K562 (cell line): ENCODE measurements around the gene LPIN3. TPM values are rescaled to one million over a fixed set of nuclear protein-coding genes. Genes with fewer than 3 reads are reported as not detected.
A peak's percentile ranks its signal among the peaks of the same experiment; 100 is the strongest.

ENCODE experiments used
- ATAC-seq: fragments of 200-7000 bp; cut with Tn5 transposase; 3 replicates; pipeline ENCODE4 v1.9.1; 2020; ENCODE audit warnings: moderate library complexity
- BruUV-seq: library from RNA; stranded (reverse); fragments of 400-500 nt; replicated peaks from 2 replicates; lab custom pipeline; 2021; lab: Mats Ljungman, UMichigan
- CTCF ChIA-PET: fragments of 300-600 bp; formaldehyde crosslinking; extraction: SDS; loops from one replicate; lab custom pipeline; 2021; ENCODE audit warnings: low intra/inter-chr PET ratio; lab: Yijun Ruan, JAX
- POLR2A ChIA-PET: fragments of 300-600, 350-650 bp; sonication (Branson Sonifier 250); formaldehyde crosslinking; extraction: SDS; loops from one replicate; lab custom pipeline; 2021; ENCODE audit warnings: antibody characterized with exemption, inconsistent platforms; lab: Yijun Ruan, JAX
- DNase-seq, 4 experiments: peaks; one replicate each; pipeline versions ENCODE4 v3.0.0 to v3.0.0-alpha.2; 2011 to 2018; ENCODE audit warnings: low spot score in 3 of 4, mixed read lengths in 3 of 4; ENCODE audit errors: extremely low read depth in 1 of 4
- FAIRE-seq: peaks from 2 replicates; lab custom pipeline; 2011; peaks lifted over from hg19 to GRCh38; lab: Jason Lieb, UNC
- H2AFZ ChIP-seq: 2 replicates; pipeline ENCODE4 v1.6.0; 2011; ENCODE audit warnings: low read depth, low read length, control low read depth, inconsistent platforms
- H3K27ac ChIP-seq: fragments of 200-600 bp; 3 replicates; pipeline ENCODE4 v1.8.0; 2011; ENCODE audit warnings: low read depth, mild to moderate bottlenecking, control low read depth, inconsistent platforms, low read length, moderate library complexity, mixed read lengths; ENCODE audit errors: extremely low read depth
- H3K27me3 ChIP-seq, 2 experiments: fragments of 300-600 bp in 1 of 2; 2 replicates in 1 of 2; 3 replicates in 1 of 2; pipeline versions ENCODE4 v1.6.0 to v1.8.0; 2011; ENCODE audit warnings: inconsistent platforms in 2 of 2, low read length in 2 of 2, mild to moderate bottlenecking in 1 of 2, mixed read lengths in 1 of 2, moderate library complexity in 1 of 2; ENCODE audit not compliant: control insufficient read depth in 2 of 2, insufficient read depth in 2 of 2
- H3K36me3 ChIP-seq: fragments of 300-600 bp; 3 replicates; pipeline ENCODE4 v1.8.0; 2011; ENCODE audit warnings: mild to moderate bottlenecking, low read length, inconsistent platforms; ENCODE audit not compliant: control insufficient read depth, insufficient read depth
- H3K4me1 ChIP-seq, 2 experiments: fragments of 200-600 bp in 1 of 2; replicated peaks in 1 of 2; 2 replicates in 1 of 2; 3 replicates in 1 of 2; pipeline versions ENCODE4 v1.5.1 to v1.8.0; 2011; ENCODE audit warnings: inconsistent platforms in 2 of 2, low read length in 2 of 2, mild to moderate bottlenecking in 1 of 2, mixed read lengths in 1 of 2, moderate library complexity in 1 of 2; ENCODE audit not compliant: control insufficient read depth in 2 of 2, insufficient read depth in 2 of 2
- H3K4me2 ChIP-seq: 2 replicates; pipeline ENCODE4 v1.6.1; 2011; ENCODE audit warnings: low read length, control low read depth, inconsistent platforms, mixed read lengths; ENCODE audit not compliant: insufficient read depth
- H3K4me3 ChIP-seq: fragments of 200-600 bp; sonication (generic), shearing (Covaris generic); 2 replicates; pipeline ENCODE4 v1.5.1; 2016; ENCODE audit warnings: control low read depth, inconsistent platforms
- H3K79me2 ChIP-seq: fragments of 200-600 bp; 3 replicates; pipeline ENCODE4 v1.8.0; 2011; ENCODE audit warnings: low read length, inconsistent platforms; ENCODE audit not compliant: control insufficient read depth, insufficient read depth
- H3K9ac ChIP-seq, 2 experiments: 2 replicates each; pipeline versions ENCODE4 v1.6.0 to v1.6.1; 2011; ENCODE audit warnings: low read depth in 2 of 2, low read length in 2 of 2, control low read depth in 1 of 2, inconsistent platforms in 1 of 2, mild to moderate bottlenecking in 1 of 2, mixed read lengths in 1 of 2; ENCODE audit not compliant: insufficient read depth in 1 of 2
- H3K9me1 ChIP-seq: one replicate; pipeline ENCODE4 v1.6.0; 2011; ENCODE audit warnings: inconsistent platforms, mild to moderate bottlenecking, low read length, moderate library complexity; ENCODE audit not compliant: control insufficient read depth, insufficient read depth
- H3K9me3 ChIP-seq: replicated peaks from 2 replicates; pipeline ENCODE4 v1.5.1; 2011; ENCODE audit warnings: low read depth, low read length, inconsistent platforms; ENCODE audit not compliant: control insufficient read depth, insufficient read depth
- H4K20me1 ChIP-seq: replicated peaks from 2 replicates; pipeline ENCODE4 v1.6.1; 2011; ENCODE audit warnings: low read length, inconsistent platforms, mixed read lengths; ENCODE audit not compliant: control insufficient read depth, insufficient read depth
- NBN ChIP-seq: fragments of 450-650 bp; IDR thresholded peaks from 2 replicates; pipeline ENCODE4 v1.6.1; 2016; ENCODE audit warnings: low read depth, mild to moderate bottlenecking
- NFIC ChIP-seq: fragments of 450-650 bp; IDR thresholded peaks from 2 replicates; pipeline ENCODE4 v1.6.1; 2017; ENCODE audit warnings: mild to moderate bottlenecking, inconsistent platforms
- NFRKB ChIP-seq: fragments of 450-650 bp; IDR thresholded peaks from 2 replicates; pipeline ENCODE4 v1.6.1; 2016; ENCODE audit warnings: low read depth
- SETDB1 ChIP-seq: IDR thresholded peaks from one replicate; pipeline ENCODE4 v1.6.1; 2012; ENCODE audit warnings: low read length, control low read depth, inconsistent platforms
- SP2 ChIP-seq: IDR thresholded peaks from 2 replicates; pipeline ENCODE4 v1.6.1; 2011; ENCODE audit warnings: mild to moderate bottlenecking, low read depth, low read length, moderate library complexity; ENCODE audit not compliant: poor library complexity, severe bottlenecking; ENCODE audit errors: extremely low read depth
- ZBED1 ChIP-seq: IDR thresholded peaks from 2 replicates; pipeline ENCODE4 v1.6.1; 2014
- ZFX ChIP-seq: sonication (generic); formaldehyde crosslinking; IDR thresholded peaks from 2 replicates; pipeline ENCODE4 v1.8.0; 2022; ENCODE audit warnings: mild to moderate bottlenecking, missing genetic modification reagents, moderate library complexity
- ZNF174 ChIP-seq: fragments of 250-450 bp; sonication (Bioruptor Pico); IDR thresholded peaks from 2 replicates; pipeline ENCODE4 v1.4.0; 2020; ENCODE audit warnings: mild to moderate bottlenecking
- WGBS: fragments of 100-300 bp; shearing (Covaris generic); methylation state at CpG from one replicate; pipeline ENCODE4 v1.1.6; 2016; ENCODE audit warnings: low coverage, mixed read lengths; ENCODE audit not compliant: insufficient coverage; ENCODE audit errors: missing lambda C conversion rate; 5-methylcytosine and 5-hydroxymethylcytosine counted together
- in situ Hi-C: fragments of 300-500 bp; cut with MboI; formaldehyde crosslinking; loops from 4 replicates; pipeline ENCODE4 v1.15.0; 2018; ENCODE audit warnings: inconsistent platforms, mixed read lengths
- intact Hi-C: fragments of 100-400 bp; cut with micrococcal nuclease; formaldehyde crosslinking; loops from 2 replicates; pipeline ENCODE4 v1.14.2; 2022
- polyA plus RNA-seq, 8 experiments: library from polyadenylated mRNA; depleted of rRNA in 4 of 8; stranded (reverse) in 5 of 8; unstranded in 3 of 8; fragments of >200 nt; fragmentation: Nextera tagmentation in 2 of 8; fragmentation: Illumina TruSeq in 1 of 8; extraction: Ambion mirVana in 2 of 8; extraction: Trizol in 1 of 8; gene quantifications; 2 replicates each; pipeline versions ENCODE4 v1.2.1 to v1.2.3, GENCODE V29; 2011 to 2014; ENCODE audit warnings: inconsistent platforms in 1 of 8, missing spikeins in 1 of 8
- total RNA-seq, 7 experiments: library from RNA; depleted of rRNA in 6 of 7; stranded (reverse); fragments of >200 nt in 6 of 7; fragmentation: Illumina TruSeq in 2 of 7; extraction: Trizol in 2 of 7; gene quantifications; 2 replicates each; pipeline versions ENCODE4 v1.2.1 to v1.2.3, GENCODE V29; 2011 to 2021; ENCODE audit warnings: low replicate concordance in 1 of 7
- TF ChIP-seq, protein P1 (sequence below): sonication (generic); formaldehyde crosslinking; IDR thresholded peaks from 2 replicates; pipeline ENCODE4 v1.8.0; 2022; ENCODE audit warnings: mild to moderate bottlenecking, missing genetic modification reagents
- TF ChIP-seq, protein P2 (sequence below): fragments of 450-650 bp; conservative IDR thresholded peaks from 2 replicates; pipeline ENCODE4 v1.6.1; 2016; ENCODE audit warnings: missing genetic modification characterization, low read depth, mild to moderate bottlenecking, control low read depth, missing compliant biosample characterization
- TF ChIP-seq, protein P3 (sequence below): fragments of 250-450 bp; sonication (Bioruptor Pico); IDR thresholded peaks from 2 replicates; pipeline ENCODE4 v1.6.1; 2021; ENCODE audit warnings: mild to moderate bottlenecking
- TF ChIP-seq, protein P4 (sequence below): fragments of 450-650 bp; IDR thresholded peaks from 2 replicates; pipeline ENCODE4 v1.6.1; 2018; ENCODE audit not compliant: partially characterized antibody

The LPIN3 gene
- total and polyA plus RNA-seq, 9 of the 15 experiments (the other 6 are each of a cell fraction or from before 2014, with no cell fraction given), result 2.2 to 10.4 (median 5.9) TPM

DNA sequence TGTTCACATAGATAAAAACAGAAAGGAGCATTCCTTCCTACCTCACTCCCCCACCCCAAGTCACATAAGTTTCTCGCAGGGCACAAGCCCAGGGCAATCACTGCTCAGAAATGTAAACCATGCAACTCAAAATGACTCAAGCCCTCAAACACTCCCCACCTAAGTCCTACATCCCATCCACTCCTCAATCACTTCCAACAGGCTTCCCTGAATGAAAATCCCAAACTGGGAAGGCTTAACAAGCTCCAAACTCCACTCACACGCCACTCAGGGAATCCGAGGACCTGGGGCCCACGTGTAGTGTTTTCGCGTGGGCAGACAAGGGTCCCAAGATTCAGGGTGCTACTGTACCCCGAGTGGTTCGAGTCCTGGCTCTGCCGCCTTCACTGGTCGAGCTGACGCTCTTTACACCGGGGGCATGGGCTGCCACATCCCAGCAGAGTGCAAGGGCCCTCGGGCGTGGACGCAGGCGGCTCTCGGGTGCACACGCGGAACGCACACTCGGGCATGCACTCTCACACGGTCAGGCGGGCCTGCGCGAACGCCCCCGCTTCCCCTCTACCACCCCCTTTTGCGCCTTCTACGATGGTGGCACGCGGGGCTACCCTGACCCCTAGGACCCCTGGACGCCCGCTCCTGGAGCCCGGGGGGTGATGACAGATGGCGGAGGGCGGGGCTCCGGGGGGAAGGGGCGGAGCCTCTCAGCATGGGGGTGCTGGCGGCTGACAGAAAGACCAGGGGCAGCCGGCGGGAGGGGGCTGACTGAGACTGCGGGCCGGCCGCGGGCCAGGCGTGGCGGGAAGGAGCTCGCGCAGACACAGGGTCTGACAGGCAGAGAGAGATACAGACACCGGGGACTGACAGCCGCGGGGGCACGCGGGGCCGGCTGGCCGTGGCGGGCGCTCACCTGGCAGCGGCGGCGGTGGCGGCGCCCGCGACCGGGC, 23.7 kb upstream of the LPIN3 start (continued):
- TF ChIP-seq NBN, result no peak
- TF ChIP-seq ZFX (CRISPR knock-in tag), result peak; percentile 56; the same call in 1 of the 2 replicates

DNA sequence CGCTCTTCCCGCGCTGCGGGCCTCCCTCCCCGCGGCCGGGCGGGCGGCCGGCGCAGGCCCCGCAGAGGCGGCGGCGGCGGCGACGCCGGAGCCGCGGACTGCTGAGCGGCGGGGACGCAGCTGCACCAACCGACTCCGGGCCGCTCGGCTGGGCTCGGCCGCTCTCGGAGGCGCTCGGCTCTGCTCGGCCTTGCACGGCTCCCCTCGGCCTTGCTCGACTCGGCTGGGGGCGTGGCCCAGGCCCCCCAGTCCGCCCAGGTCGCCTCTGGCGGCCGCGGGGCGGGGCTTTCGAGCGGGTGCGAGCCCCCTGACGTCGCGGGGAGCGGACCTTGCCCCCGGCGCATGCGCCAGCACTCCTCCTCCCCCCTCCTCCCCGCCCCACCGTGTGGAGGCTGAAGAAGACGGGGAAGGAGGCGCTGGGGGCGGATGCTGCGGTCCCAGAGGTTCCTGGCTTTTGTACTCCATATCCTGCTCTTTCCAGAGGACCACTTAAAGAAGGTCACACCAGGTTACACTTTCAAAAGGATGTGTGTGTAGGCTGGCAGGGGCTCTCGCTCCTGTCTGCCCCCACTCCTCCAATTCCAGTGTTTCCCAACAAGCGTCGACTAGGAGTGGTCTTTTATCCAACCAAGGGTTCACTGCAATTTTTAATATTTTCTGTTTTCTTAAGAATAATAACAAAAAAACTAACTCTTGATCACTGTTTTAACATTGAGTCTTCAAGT, 22.9 kb upstream of the LPIN3 start, which contains the start of gene ZHX3:
ZHX3 (minus strand) TSS at position 186 of the 725 bp plus-strand sequence. CDS start 112,815 bp downstream, outside the sequence.
- intact Hi-C loops (no loop called here), in situ Hi-C loops (no loop called here)
- FAIRE-seq, result peak; percentile 85
- Histone ChIP-seq H3K27ac (peak within 1 kb of the TSS; percentile 60), H3K79me2 (peaks cover 33% of the 10 kb centered on the region), H3K4me1 (peaks cover 5 to 17% of the 10 kb centered on the region in 2 experiments; a peak in 4 of 5 replicates), H3K9ac (peak within 1 kb of the TSS; percentile 67 to 92), H2AFZ (peak within 1 kb of the TSS; percentile 100), H3K9me1 (no peaks in the 10 kb centered on the region), H4K20me1 (no peaks in the 10 kb centered on the region), H3K4me2 (peak within 1 kb of the TSS; percentile 92), H3K4me3 (peak within 1 kb of the TSS; percentile 93), H3K9me3 (no peaks in the 10 kb centered on the region), H3K36me3 (no peaks in the 10 kb centered on the region), H3K27me3 (no peaks in the 10 kb centered on the region)
- DNase-seq, result peak; percentile 98 to 100 (median 99)
- BruUV-seq, result no TSS peak
- 5% methylated on average over 18 of the region's 64 CpGs for WGBS
- POLR2A ChIA-PET, result interaction anchor here (1.1 kb wide), 1 partner anchor 15 kb away, joined by 3 read pairs; no protein-coding TSS in a partner anchor
- peak; percentile 99 for ATAC-seq
- CTCF ChIA-PET, result no interaction called here
- TF ChIP-seq SP2 (no peak), ZNF174 (CRISPR knock-in tag) (no peak), SETDB1 (no peak), ZBED1 (no peak), NFRKB (no peak), NFIC (no peak)
- TF ChIP-seq, protein P1, sequence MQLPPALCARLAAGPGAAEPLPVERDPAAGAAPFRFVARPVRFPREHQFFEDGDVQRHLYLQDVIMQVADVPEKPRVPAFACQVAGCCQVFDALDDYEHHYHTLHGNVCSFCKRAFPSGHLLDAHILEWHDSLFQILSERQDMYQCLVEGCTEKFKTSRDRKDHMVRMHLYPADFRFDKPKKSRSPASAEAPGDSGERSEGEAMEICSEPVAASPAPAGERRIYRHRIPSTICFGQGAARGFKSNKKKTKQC (CRISPR knock-in tag), result no peak
- TF ChIP-seq, protein P2, sequence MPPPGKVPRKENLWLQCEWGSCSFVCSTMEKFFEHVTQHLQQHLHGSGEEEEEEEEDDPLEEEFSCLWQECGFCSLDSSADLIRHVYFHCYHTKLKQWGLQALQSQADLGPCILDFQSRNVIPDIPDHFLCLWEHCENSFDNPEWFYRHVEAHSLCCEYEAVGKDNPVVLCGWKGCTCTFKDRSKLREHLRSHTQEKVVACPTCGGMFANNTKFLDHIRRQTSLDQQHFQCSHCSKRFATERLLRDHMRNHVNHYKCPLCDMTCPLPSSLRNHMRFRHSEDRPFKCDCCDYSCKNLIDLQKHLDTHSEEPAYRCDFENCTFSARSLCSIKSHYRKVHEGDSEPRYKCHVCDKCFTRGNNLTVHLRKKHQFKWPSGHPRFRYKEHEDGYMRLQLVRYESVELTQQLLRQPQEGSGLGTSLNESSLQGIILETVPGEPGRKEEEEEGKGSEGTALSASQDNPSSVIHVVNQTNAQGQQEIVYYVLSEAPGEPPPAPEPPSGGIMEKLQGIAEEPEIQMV (tag), result no peak
- TF ChIP-seq, protein P3, sequence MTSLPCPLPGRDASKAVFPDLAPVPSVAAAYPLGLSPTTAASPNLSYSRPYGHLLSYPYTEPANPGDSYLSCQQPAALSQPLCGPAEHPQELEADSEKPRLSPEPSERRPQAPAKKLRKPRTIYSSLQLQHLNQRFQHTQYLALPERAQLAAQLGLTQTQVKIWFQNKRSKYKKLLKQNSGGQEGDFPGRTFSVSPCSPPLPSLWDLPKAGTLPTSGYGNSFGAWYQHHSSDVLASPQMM (CRISPR knock-in tag), result no peak
- TF ChIP-seq, protein P4, sequence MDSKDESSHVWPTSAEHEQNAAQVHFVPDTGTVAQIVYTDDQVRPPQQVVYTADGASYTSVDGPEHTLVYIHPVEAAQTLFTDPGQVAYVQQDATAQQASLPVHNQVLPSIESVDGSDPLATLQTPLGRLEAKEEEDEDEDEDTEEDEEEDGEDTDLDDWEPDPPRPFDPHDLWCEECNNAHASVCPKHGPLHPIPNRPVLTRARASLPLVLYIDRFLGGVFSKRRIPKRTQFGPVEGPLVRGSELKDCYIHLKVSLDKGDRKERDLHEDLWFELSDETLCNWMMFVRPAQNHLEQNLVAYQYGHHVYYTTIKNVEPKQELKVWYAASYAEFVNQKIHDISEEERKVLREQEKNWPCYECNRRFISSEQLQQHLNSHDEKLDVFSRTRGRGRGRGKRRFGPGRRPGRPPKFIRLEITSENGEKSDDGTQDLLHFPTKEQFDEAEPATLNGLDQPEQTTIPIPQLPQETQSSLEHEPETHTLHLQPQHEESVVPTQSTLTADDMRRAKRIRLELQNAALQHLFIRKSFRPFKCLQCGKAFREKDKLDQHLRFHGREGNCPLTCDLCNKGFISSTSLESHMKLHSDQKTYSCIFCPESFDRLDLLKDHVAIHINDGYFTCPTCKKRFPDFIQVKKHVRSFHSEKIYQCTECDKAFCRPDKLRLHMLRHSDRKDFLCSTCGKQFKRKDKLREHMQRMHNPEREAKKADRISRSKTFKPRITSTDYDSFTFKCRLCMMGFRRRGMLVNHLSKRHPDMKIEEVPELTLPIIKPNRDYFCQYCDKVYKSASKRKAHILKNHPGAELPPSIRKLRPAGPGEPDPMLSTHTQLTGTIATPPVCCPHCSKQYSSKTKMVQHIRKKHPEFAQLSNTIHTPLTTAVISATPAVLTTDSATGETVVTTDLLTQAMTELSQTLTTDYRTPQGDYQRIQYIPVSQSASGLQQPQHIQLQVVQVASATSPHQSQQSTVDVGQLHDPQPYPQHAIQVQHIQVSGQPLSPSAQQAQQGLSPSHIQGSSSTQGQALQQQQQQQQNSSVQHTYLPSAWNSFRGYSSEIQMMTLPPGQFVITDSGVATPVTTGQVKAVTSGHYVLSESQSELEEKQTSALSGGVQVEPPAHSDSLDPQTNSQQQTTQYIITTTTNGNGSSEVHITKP, result no peak
